Hematopoietic multipotent progenitor cell treated with erythropoietin and hydrocortisone succinate and interleukin-3 and kit ligand, for 6 days (in vitro differentiated cells): ENCODE data around the gene UBE2A.
A peak's percentile ranks its signal among the peaks of the same experiment; 100 is the strongest.

Source experiments
- DNase-seq: peaks from one replicate; pipeline ENCODE4 v3.0.0-alpha.2; 2015

The UBE2A gene

GRCh38 chrX:119574394-119575266 is at the start of gene UBE2A:
Gene UBE2A, plus strand, starts transcription at chrX:119574563. Its CDS starts 149 bp downstream, at chrX:119574712.
- DNase-seq = peak; percentile 93

GRCh38 chrX:119529345-119530276 is 44.8 kb upstream of the UBE2A start:
- DNase-seq = no peak

GRCh38 chrX:119537487-119537886 is 36.9 kb upstream of the UBE2A start:
- no peak for DNase-seq

- DNase-seq = no peak
Observed at GRCh38 chrX:119539872-119540271, 34.5 kb upstream of the UBE2A start.

- DNase-seq = no peak
Observed at GRCh38 chrX:119541188-119541587, 33.2 kb upstream of the UBE2A start.

GRCh38 chrX:119549327-119550016 is 24.9 kb upstream of the UBE2A start:
- no peak for DNase-seq

GRCh38 chrX:119552508-119552907 is 21.9 kb upstream of the UBE2A start:
- no peak for DNase-seq

GRCh38 chrX:119565107-119565663 is 9.2 kb upstream of the UBE2A start, which contains the start of gene STEEP1:
Gene STEEP1, minus strand, starts transcription at chrX:119565409. Its CDS starts 54 bp downstream, at chrX:119565355.
- peak; percentile 96 for DNase-seq

GRCh38 chrX:119570351-119570835 is 4.0 kb upstream of the UBE2A start:
- DNase-seq = no peak

DNA sequence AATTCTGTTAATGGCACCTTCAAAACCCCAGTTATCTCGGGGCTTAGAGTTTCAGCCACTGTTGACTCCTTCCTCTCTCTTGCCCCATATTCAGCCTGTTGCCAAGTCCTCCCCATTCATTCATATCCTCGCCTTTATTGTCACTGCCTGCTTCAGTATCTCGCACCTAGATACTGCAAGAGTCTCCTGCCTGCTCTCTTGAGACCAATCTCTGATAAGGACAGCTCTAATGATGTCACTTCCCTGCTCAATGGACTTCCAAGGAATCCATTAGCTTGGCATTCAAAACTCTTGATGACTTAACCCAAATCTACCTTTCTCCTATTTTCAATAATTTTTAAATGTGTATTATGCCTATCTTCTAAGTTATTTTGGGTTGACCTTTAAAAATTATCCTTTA is 1.1 kb upstream of the UBE2A start:
- no peak for DNase-seq

- DNase-seq = peak; percentile 15
Observed at GRCh38 chrX:119573840-119574393, 446 bp upstream of the UBE2A start.

GRCh38 chrX:119579414-119579813 is 5.1 kb downstream of the UBE2A start:
- no peak for DNase-seq

- no peak for DNase-seq
Observed at GRCh38 chrX:119583431-119584059, 9.2 kb downstream of the UBE2A start.

- DNase-seq = no peak
Observed at GRCh38 chrX:119589810-119590209, 15.4 kb downstream of the UBE2A start.

- DNase-seq = no peak
Observed at GRCh38 chrX:119602701-119603255, 28.4 kb downstream of the UBE2A start.

DNA sequence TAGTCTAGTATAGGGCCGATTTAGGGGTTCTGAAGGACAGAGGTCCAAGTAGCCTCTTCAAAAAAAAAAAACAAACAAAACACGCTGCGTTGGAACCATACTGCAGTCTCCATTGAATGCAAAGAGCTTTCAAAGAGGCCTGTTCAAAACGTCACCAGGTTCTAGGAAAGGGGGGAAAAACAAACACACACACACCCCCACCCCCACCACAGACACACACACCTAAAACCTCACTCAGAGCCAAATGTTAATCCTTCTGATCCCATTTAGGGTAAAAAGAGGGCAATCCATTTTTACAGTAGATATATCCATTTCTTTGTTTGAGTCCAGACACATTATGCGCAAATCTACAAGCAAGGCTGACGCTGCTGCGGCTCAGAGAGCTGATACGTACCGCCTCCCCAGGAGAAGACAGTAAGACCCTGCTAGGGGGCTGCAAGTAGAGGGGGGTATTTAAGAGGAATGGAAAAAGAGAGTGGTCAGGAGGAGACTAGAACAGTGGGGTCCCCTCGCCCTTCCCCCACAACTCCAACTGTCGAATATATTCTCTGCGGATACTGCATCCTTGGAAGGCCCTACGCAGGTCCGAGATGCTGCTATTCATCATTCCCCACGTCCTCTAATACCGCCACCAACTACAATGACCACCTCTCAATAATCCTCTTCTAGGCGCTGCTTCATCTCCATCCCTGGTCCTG is 30.6 kb downstream of the UBE2A start:
- DNase-seq = peak; percentile 8

DNA sequence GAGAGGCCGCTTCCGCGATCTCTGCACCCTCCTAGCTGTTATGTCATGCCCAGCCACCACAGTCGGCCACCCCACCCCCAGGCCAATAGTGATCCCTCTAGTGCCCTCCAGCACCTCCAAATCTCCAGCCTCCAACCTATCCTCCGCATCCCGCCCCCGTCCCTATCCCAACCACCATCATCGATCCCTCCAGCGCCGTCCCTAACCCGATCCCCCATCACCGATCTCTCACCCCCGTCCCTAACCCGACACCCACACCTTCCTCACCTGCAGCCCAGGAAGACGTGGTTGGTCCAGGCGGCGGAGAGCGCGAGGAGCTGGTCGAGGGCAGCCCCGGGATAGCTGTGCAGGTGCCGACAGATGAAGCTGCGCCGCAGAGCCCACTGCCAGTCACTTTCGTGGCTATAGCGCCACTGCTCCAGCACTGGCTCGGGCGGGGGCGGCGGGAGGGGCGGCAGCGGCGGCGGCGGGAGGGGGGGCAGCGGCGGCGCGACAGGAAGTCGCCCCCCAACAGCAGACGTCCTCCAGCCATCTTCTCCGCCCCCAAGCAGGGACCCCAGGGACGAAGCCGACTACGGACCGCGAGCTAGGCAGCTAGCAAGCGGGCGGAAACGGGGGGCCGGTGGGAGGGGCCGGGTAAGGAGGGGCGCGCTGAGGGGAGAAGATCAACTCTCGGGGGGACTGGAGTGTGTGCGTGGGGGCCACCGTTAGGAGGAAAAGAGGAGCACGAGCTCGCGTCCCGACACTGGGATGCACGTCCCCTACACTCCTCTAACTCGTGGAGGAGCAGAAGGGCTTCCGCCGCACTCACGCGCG is 31.3 kb downstream of the UBE2A start:
- peak; percentile 46 for DNase-seq

GRCh38 chrX:119606280-119607017 is 32.1 kb downstream of the UBE2A start, which contains the start of gene NKRF:
Gene NKRF, minus strand, starts transcription at chrX:119606424.
- DNase-seq = peak; percentile 94

DNA sequence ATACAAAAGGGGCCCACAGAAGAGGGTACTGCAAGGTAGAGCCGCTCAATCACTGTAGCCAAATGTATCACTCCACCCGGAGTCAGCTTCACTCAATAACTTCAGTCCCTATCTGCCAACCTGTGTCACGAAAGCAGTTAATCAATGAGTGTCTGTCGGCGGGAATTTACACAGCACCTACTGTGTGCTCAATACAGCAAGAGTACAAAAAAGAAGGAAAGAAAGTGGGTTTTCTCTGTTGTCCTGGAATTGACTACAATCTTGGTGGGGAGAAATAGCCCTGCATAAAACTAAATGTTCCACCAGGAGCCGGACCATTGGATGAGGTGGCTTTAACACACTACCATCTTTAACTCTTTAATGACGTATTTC is 32.6 kb downstream of the UBE2A start:
- peak; percentile 4 for DNase-seq
